ENCODE results near the gene TMUB2.
"Not testable (repeated sequence)": the region's sequence is repeated elsewhere in the genome, so short reads cannot be mapped to it uniquely, and the experiment has no call there.

The TMUB2 gene

GRCh38 chr17:44186307-44187130 lies at the start of gene TMUB2:
TSS of gene TMUB2 (plus strand) at chr17:44186972. CDS start at chr17:44187709, 737 bp downstream.
- peak; percentile 97 for DNase-seq (ENCODE audit: low read depth)
- H3K4me3 ChIP-seq (ENCODE audit: low read depth, low read length) = peak within 1 kb of the TSS; percentile 94

- peak overlapping the region; percentile 26 for H3K4me3 ChIP-seq (ENCODE audit: low read depth, low read length)
- DNase-seq (ENCODE audit: low read depth) = peak; percentile 99
Observed at GRCh38 chr17:44137891-44138709, 48.7 kb upstream of the TMUB2 start.

- H3K4me3 ChIP-seq (ENCODE audit: low read depth, low read length) = not testable (repeated sequence)
Observed at GRCh38 chr17:44143921-44144320, 42.9 kb upstream of the TMUB2 start.

GRCh38 chr17:44144966-44145739 lies 41.6 kb upstream of the TMUB2 start:
- no peak for DNase-seq (ENCODE audit: low read depth)
- H3K4me3 ChIP-seq (ENCODE audit: low read depth, low read length) = no peak overlapping the region

More at GRCh38 chr17:44143921-44144320, 42.9 kb upstream of the TMUB2 start:
- not testable (repeated sequence) for DNase-seq (ENCODE audit: low read depth)

- no peak for DNase-seq (ENCODE audit: low read depth)
- no peak overlapping the region for H3K4me3 ChIP-seq (ENCODE audit: low read depth, low read length)
Observed at GRCh38 chr17:44146375-44147346, 40.1 kb upstream of the TMUB2 start.

- no peak overlapping the region for H3K4me3 ChIP-seq (ENCODE audit: low read depth, low read length)
- no peak for DNase-seq (ENCODE audit: low read depth)
Observed at GRCh38 chr17:44147812-44148211, 39.0 kb upstream of the TMUB2 start.

GRCh38 chr17:44149066-44149465 lies 37.7 kb upstream of the TMUB2 start:
- H3K4me3 ChIP-seq (ENCODE audit: low read depth, low read length); DNase-seq (ENCODE audit: low read depth): not testable (repeated sequence)

- H3K4me3 ChIP-seq (ENCODE audit: low read depth, low read length) = no peak overlapping the region
- no peak for DNase-seq (ENCODE audit: low read depth)
Observed at GRCh38 chr17:44149750-44150329, 36.9 kb upstream of the TMUB2 start.

- H3K4me3 ChIP-seq (ENCODE audit: low read depth, low read length) = no peak overlapping the region
- no peak for DNase-seq (ENCODE audit: low read depth)
Observed at GRCh38 chr17:44152875-44153274, 33.9 kb upstream of the TMUB2 start.

- H3K4me3 ChIP-seq (ENCODE audit: low read depth, low read length) = no peak overlapping the region
- no peak for DNase-seq (ENCODE audit: low read depth)
Observed at GRCh38 chr17:44155488-44155887, 31.3 kb upstream of the TMUB2 start.

- no peak overlapping the region for H3K4me3 ChIP-seq (ENCODE audit: low read depth, low read length)
- DNase-seq (ENCODE audit: low read depth) = no peak
Observed at GRCh38 chr17:44159519-44160210, 27.1 kb upstream of the TMUB2 start.

- DNase-seq (ENCODE audit: low read depth) = no peak
- no peak overlapping the region for H3K4me3 ChIP-seq (ENCODE audit: low read depth, low read length)
Observed at GRCh38 chr17:44164476-44164875, 22.3 kb upstream of the TMUB2 start.

- H3K4me3 ChIP-seq (ENCODE audit: low read depth, low read length) = no peak overlapping the region
- DNase-seq (ENCODE audit: low read depth) = no peak
Observed at GRCh38 chr17:44167181-44167861, 19.5 kb upstream of the TMUB2 start.

- H3K4me3 ChIP-seq (ENCODE audit: low read depth, low read length) = no peak overlapping the region
- no peak for DNase-seq (ENCODE audit: low read depth)
Observed at GRCh38 chr17:44170135-44170498, 16.7 kb upstream of the TMUB2 start.

- no peak within 1 kb of the TSS for H3K4me3 ChIP-seq (ENCODE audit: low read depth, low read length)
- no peak for DNase-seq (ENCODE audit: low read depth)
Observed at GRCh38 chr17:44170499-44171201, 16.1 kb upstream of the TMUB2 start, which contains the start of gene ASB16. TSS of gene ASB16 (plus strand) at chr17:44170704. CDS start at chr17:44170790, 86 bp downstream.

GRCh38 chr17:44171931-44172455 lies 14.8 kb upstream of the TMUB2 start:
- no peak overlapping the region for H3K4me3 ChIP-seq (ENCODE audit: low read depth, low read length)
- DNase-seq (ENCODE audit: low read depth) = no peak
